Neural progenitor cell (in vitro differentiated cells): ENCODE results near the gene ALDH18A1. TPM values are rescaled to one million over a fixed set of nuclear protein-coding genes. Genes with fewer than 3 reads are reported as not detected.

Experiments
- DNase-seq: peaks from one replicate; pipeline ENCODE4 v3.0.0-alpha.2; 2016; ENCODE audit warnings: low spot score
- H2AFZ ChIP-seq: fragments of 200-600 bp; sonication (generic); replicated peaks from 2 replicates; pipeline ENCODE4 v1.6.1; 2016; ENCODE audit warnings: antibody characterized with exemption
- H3F3A ChIP-seq: fragments of 200-600 bp; sonication (generic); 2 replicates; pipeline ENCODE4 v1.6.1; 2016; ENCODE audit warnings: antibody characterized with exemption, low read depth
- H3K27ac ChIP-seq: fragments of 200-600 bp; sonication (generic); 2 replicates; pipeline ENCODE4 v1.5.1; 2016; ENCODE audit warnings: mild to moderate bottlenecking
- H3K27me3 ChIP-seq: fragments of 200-600 bp; sonication (generic); 2 replicates; pipeline ENCODE4 v1.6.1; 2016; ENCODE audit warnings: mild to moderate bottlenecking, moderate library complexity
- H3K36me3 ChIP-seq: fragments of 200-600 bp; sonication (generic); 2 replicates; pipeline ENCODE4 v1.5.1; 2016
- H3K4me1 ChIP-seq: fragments of 200-600 bp; sonication (generic); 2 replicates; pipeline ENCODE4 v1.6.1; 2016; ENCODE audit warnings: mixed run types
- H3K4me2 ChIP-seq: fragments of 200-600 bp; sonication (generic); 2 replicates; pipeline ENCODE4 v1.6.1; 2016
- H3K4me3 ChIP-seq: fragments of 200-600 bp; sonication (generic); 2 replicates; pipeline ENCODE4 v1.5.1; 2016
- H3K79me2 ChIP-seq: fragments of 200-600 bp; sonication (generic); 2 replicates; pipeline ENCODE4 v1.6.1; 2016; ENCODE audit warnings: low read depth
- H3K9ac ChIP-seq: fragments of 200-600 bp; sonication (generic); 2 replicates; pipeline ENCODE4 v1.6.1; 2016
- H3K9me3 ChIP-seq: fragments of 200-600 bp; sonication (generic); 2 replicates; pipeline ENCODE4 v1.5.1; 2016; ENCODE audit warnings: low read depth
- H4K20me1 ChIP-seq: fragments of 200-600 bp; sonication (generic); 2 replicates; pipeline ENCODE4 v1.6.1; 2016; ENCODE audit warnings: low read depth
- H3K27ac Mint-ChIP-seq: 3 replicates; pipeline ENCODE4 v1.8.0; 2021; ENCODE audit warnings: mixed read lengths
- H3K27me3 Mint-ChIP-seq: 2 replicates; pipeline ENCODE4 v1.8.0; 2022; ENCODE audit warnings: low read depth, mild to moderate bottlenecking, inconsistent platforms, moderate library complexity, mixed read lengths; ENCODE audit not compliant: insufficient read depth
- H3K36me3 Mint-ChIP-seq: 3 replicates; pipeline ENCODE4 v1.8.0; 2021; ENCODE audit warnings: mixed read lengths
- H3K4me1 Mint-ChIP-seq: 3 replicates; pipeline ENCODE4 v1.8.0; 2021; ENCODE audit warnings: mixed read lengths
- H3K4me3 Mint-ChIP-seq: 3 replicates; pipeline ENCODE4 v1.8.0; 2021; ENCODE audit warnings: mild to moderate bottlenecking, moderate library complexity, mixed read lengths
- H3K9me3 Mint-ChIP-seq: 3 replicates; pipeline ENCODE4 v1.8.0; 2020; ENCODE audit warnings: mixed read lengths
- CTCF ChIP-seq: fragments of 200-600 bp; sonication (generic); IDR thresholded peaks from 2 replicates; pipeline ENCODE4 v1.5.1; 2017; ENCODE audit warnings: antibody characterized with exemption, mild to moderate bottlenecking
- EZH2 ChIP-seq: fragments of 200-600 bp; sonication (generic); IDR thresholded peaks from 2 replicates; pipeline ENCODE4 v1.6.1; 2017; ENCODE audit warnings: antibody characterized with exemption, mild to moderate bottlenecking, moderate library complexity
- EZH2phosphoT487 ChIP-seq: fragments of 200-600 bp; sonication (generic); IDR thresholded peaks from 2 replicates; pipeline ENCODE4 v1.6.1; 2017; ENCODE audit warnings: antibody characterized with exemption
- total RNA-seq: library from RNA; depleted of rRNA; stranded (reverse); fragments of >200 nt; gene quantifications from 2 replicates; pipeline ENCODE4 v1.2.3, GENCODE V29; 2015; ENCODE audit warnings: low replicate concordance

Gene ALDH18A1
- total RNA-seq, 1 donor from 2014 or later, result 93.7 TPM

GRCh38 chr10:95650232-95650631 is 6.3 kb downstream of the ALDH18A1 start:
- H2AFZ ChIP-seq, result no peak overlapping the region
- peaks cover 10% of the 10 kb centered on the region for H3K36me3 ChIP-seq
- H3K36me3 Mint-ChIP-seq, result peaks cover 57% of the 10 kb centered on the region
- no peak overlapping the region for H3K27ac ChIP-seq
- no peak overlapping the region for H3K4me3 ChIP-seq
- H3K27me3 ChIP-seq, result no peaks in the 10 kb centered on the region
- H3F3A ChIP-seq, result no peaks in the 10 kb centered on the region
- DNase-seq, result no peak
- no peak overlapping the region for H3K4me3 Mint-ChIP-seq
- H3K4me1 Mint-ChIP-seq, result peaks cover 7% of the 10 kb centered on the region
- peaks cover 24% of the 10 kb centered on the region for H3K79me2 ChIP-seq
- peaks cover 10% of the 10 kb centered on the region for H3K9me3 Mint-ChIP-seq
- H4K20me1 ChIP-seq, result peaks cover 2% of the 10 kb centered on the region
- TF ChIP-seq EZH2 (no peak), CTCF (no peak), EZH2phosphoT487 (no peak)
- H3K27me3 Mint-ChIP-seq, result no peaks in the 10 kb centered on the region
- peaks cover 8% of the 10 kb centered on the region for H3K4me1 ChIP-seq
- no peak overlapping the region for H3K27ac Mint-ChIP-seq
- H3K9ac ChIP-seq, result no peak overlapping the region
- H3K4me2 ChIP-seq, result no peak overlapping the region
- H3K9me3 ChIP-seq, result no peaks in the 10 kb centered on the region

GRCh38 chr10:95648138-95648537 is 8.4 kb downstream of the ALDH18A1 start:
- Histone ChIP-seq H3K27ac (no peak overlapping the region), H3K9me3 (no peaks in the 10 kb centered on the region), H3K79me2 (peaks cover 3% of the 10 kb centered on the region), H3K4me2 (no peak overlapping the region), H3K4me3 (no peak overlapping the region), H2AFZ (no peak overlapping the region), H3K9ac (no peak overlapping the region), H3F3A (no peaks in the 10 kb centered on the region), H3K4me1 (no peaks in the 10 kb centered on the region), H3K27me3 (no peaks in the 10 kb centered on the region), H3K36me3 (peaks cover 10% of the 10 kb centered on the region), H4K20me1 (peaks cover 5% of the 10 kb centered on the region)
- peaks cover 10% of the 10 kb centered on the region for H3K9me3 Mint-ChIP-seq
- H3K36me3 Mint-ChIP-seq, result peaks cover 53% of the 10 kb centered on the region
- DNase-seq, result no peak
- H3K4me3 Mint-ChIP-seq, result no peak overlapping the region
- no peak overlapping the region for H3K27ac Mint-ChIP-seq
- TF ChIP-seq EZH2 (no peak), EZH2phosphoT487 (no peak), CTCF (no peak)
- H3K27me3 Mint-ChIP-seq, result no peaks in the 10 kb centered on the region
- H3K4me1 Mint-ChIP-seq, result no peaks in the 10 kb centered on the region

- H3K4me3 Mint-ChIP-seq, result no peak overlapping the region
- no peaks in the 10 kb centered on the region for H3K79me2 ChIP-seq
- no peaks in the 10 kb centered on the region for H3K9me3 ChIP-seq
- no peaks in the 10 kb centered on the region for H3K9me3 Mint-ChIP-seq
- no peak for DNase-seq
- H3K36me3 Mint-ChIP-seq, result peaks cover 39% of the 10 kb centered on the region
- H3K27ac Mint-ChIP-seq, result no peak overlapping the region
- no peaks in the 10 kb centered on the region for H3F3A ChIP-seq
- H3K4me3 ChIP-seq, result no peak overlapping the region
- H3K4me1 Mint-ChIP-seq, result no peaks in the 10 kb centered on the region
- no peak overlapping the region for H3K27ac ChIP-seq
- H3K4me2 ChIP-seq, result no peak overlapping the region
- no peaks in the 10 kb centered on the region for H3K36me3 ChIP-seq
- H2AFZ ChIP-seq, result no peak overlapping the region
- H3K9ac ChIP-seq, result no peak overlapping the region
- H3K27me3 Mint-ChIP-seq, result no peaks in the 10 kb centered on the region
- H3K4me1 ChIP-seq, result no peaks in the 10 kb centered on the region
- H3K27me3 ChIP-seq, result no peaks in the 10 kb centered on the region
- H4K20me1 ChIP-seq, result peaks cover 5% of the 10 kb centered on the region
- TF ChIP-seq EZH2, result no peak
- TF ChIP-seq CTCF, result no peak
- TF ChIP-seq EZH2phosphoT487, result no peak
Measured at GRCh38 chr10:95646160-95646559, 10.4 kb downstream of the ALDH18A1 start.
